ENCODE data around the gene NSD2.

The NSD2 gene

GRCh38 chr4:1959104-1959384, 87.9 kb downstream of the NSD2 start:
- ChIA-PET POLR2A (no interaction called here), CTCF (no interaction called here)
- no peak for TF ChIP-seq ZNF384 (IDR thresholded peaks at IDR 0.05)
- no peak for TF ChIP-seq SUZ12 (IDR thresholded peaks at IDR 0.05)
- no peak for TF ChIP-seq FOXA1 (IDR thresholded peaks at IDR 0.05)
- TF ChIP-seq BHLHE40 (IDR thresholded peaks at IDR 0.05; ENCODE audit: borderline replicate concordance) = no peak
- TF ChIP-seq LEF1 (IDR thresholded peaks at IDR 0.05; ENCODE audit: borderline replicate concordance) = no peak
- TF ChIP-seq NFRKB (IDR thresholded peaks at IDR 0.05) = no peak
- TF ChIP-seq ARNT (IDR thresholded peaks at IDR 0.05) = no peak
- TF ChIP-seq TARDBP (IDR thresholded peaks at IDR 0.05) = no peak
- TF ChIP-seq HDGF (IDR thresholded peaks at IDR 0.05; ENCODE audit: borderline replicate concordance) = no peak
- no peak for TF ChIP-seq SP1 (IDR thresholded peaks at IDR 0.05)
- no peak for TF ChIP-seq PKNOX1 (IDR thresholded peaks at IDR 0.05)
- no peak for TF ChIP-seq L3MBTL2 (conservative IDR thresholded peaks at IDR 0.05)
- TF ChIP-seq FOXM1 (IDR thresholded peaks at IDR 0.05; ENCODE audit: borderline replicate concordance) = no peak
- no peak for TF ChIP-seq ELF4 (IDR thresholded peaks at IDR 0.05)
- no peak for TF ChIP-seq CTBP1 (IDR thresholded peaks at IDR 0.05; ENCODE audit: borderline replicate concordance)
- no peak for TF ChIP-seq FOXK2 (IDR thresholded peaks at IDR 0.05)
- DNase-seq (ENCODE audit: extremely low spot score) = no peak

- TF ChIP-seq ZNF384 (IDR thresholded peaks at IDR 0.05) = no peak
- TF ChIP-seq CTBP1 (IDR thresholded peaks at IDR 0.05; ENCODE audit: borderline replicate concordance) = no peak
- TF ChIP-seq ARNT (IDR thresholded peaks at IDR 0.05) = no peak
- no peak for TF ChIP-seq L3MBTL2 (conservative IDR thresholded peaks at IDR 0.05)
- no peak for TF ChIP-seq LEF1 (IDR thresholded peaks at IDR 0.05; ENCODE audit: borderline replicate concordance)
- TF ChIP-seq TARDBP (IDR thresholded peaks at IDR 0.05) = no peak
- TF ChIP-seq FOXA1 (IDR thresholded peaks at IDR 0.05) = no peak
- no peak for TF ChIP-seq PKNOX1 (IDR thresholded peaks at IDR 0.05)
- TF ChIP-seq BHLHE40 (IDR thresholded peaks at IDR 0.05; ENCODE audit: borderline replicate concordance) = no peak
- no peak for TF ChIP-seq SUZ12 (IDR thresholded peaks at IDR 0.05)
- no peak for TF ChIP-seq NFRKB (IDR thresholded peaks at IDR 0.05)
- TF ChIP-seq SP1 (IDR thresholded peaks at IDR 0.05) = no peak
- no peak for TF ChIP-seq FOXK2 (IDR thresholded peaks at IDR 0.05)
- TF ChIP-seq HDGF (IDR thresholded peaks at IDR 0.05; ENCODE audit: borderline replicate concordance) = no peak
- no peak for TF ChIP-seq FOXM1 (IDR thresholded peaks at IDR 0.05; ENCODE audit: borderline replicate concordance)
- DNase-seq (ENCODE audit: extremely low spot score) = no peak
- POLR2A ChIA-PET = no interaction called here
- CTCF ChIA-PET = no interaction called here
Observed at GRCh38 chr4:1960170-1960825, 89.1 kb downstream of the NSD2 start.

GRCh38 chr4:1961038-1961437, 89.8 kb downstream of the NSD2 start:
- no peak for DNase-seq (ENCODE audit: extremely low spot score)
- CTCF ChIA-PET = no interaction called here
- POLR2A ChIA-PET = no interaction called here
- TF ChIP-seq CTBP1 (IDR thresholded peaks at IDR 0.05; ENCODE audit: borderline replicate concordance) (no peak), SP1 (IDR thresholded peaks at IDR 0.05) (no peak), LEF1 (IDR thresholded peaks at IDR 0.05; ENCODE audit: borderline replicate concordance) (no peak), ZNF384 (IDR thresholded peaks at IDR 0.05) (no peak), FOXA1 (IDR thresholded peaks at IDR 0.05) (no peak), SUZ12 (IDR thresholded peaks at IDR 0.05) (no peak), BHLHE40 (IDR thresholded peaks at IDR 0.05; ENCODE audit: borderline replicate concordance) (no peak), NFRKB (IDR thresholded peaks at IDR 0.05) (no peak), FOXM1 (IDR thresholded peaks at IDR 0.05; ENCODE audit: borderline replicate concordance) (no peak)

- POLR2A ChIA-PET = no interaction called here
- no peak for DNase-seq (ENCODE audit: extremely low spot score)
- CTCF ChIA-PET = no interaction called here
- TF ChIP-seq SP1 (IDR thresholded peaks at IDR 0.05) = no peak
- TF ChIP-seq CTBP1 (IDR thresholded peaks at IDR 0.05; ENCODE audit: borderline replicate concordance) = no peak
Observed at GRCh38 chr4:1961563-1961962, 90.4 kb downstream of the NSD2 start.

GRCh38 chr4:1962980-1963379, 91.8 kb downstream of the NSD2 start:
- no peak for DNase-seq (ENCODE audit: extremely low spot score)
- ChIA-PET CTCF (no interaction called here), POLR2A (no interaction called here)
- no peak for TF ChIP-seq NFRKB (IDR thresholded peaks at IDR 0.05)
- TF ChIP-seq FOXA1 (IDR thresholded peaks at IDR 0.05) = no peak
- TF ChIP-seq L3MBTL2 (conservative IDR thresholded peaks at IDR 0.05) = no peak
- no peak for TF ChIP-seq ARNT (IDR thresholded peaks at IDR 0.05)
- no peak for TF ChIP-seq SUZ12 (IDR thresholded peaks at IDR 0.05)
- no peak for TF ChIP-seq FOXM1 (IDR thresholded peaks at IDR 0.05; ENCODE audit: borderline replicate concordance)
- no peak for TF ChIP-seq CTBP1 (IDR thresholded peaks at IDR 0.05; ENCODE audit: borderline replicate concordance)
- no peak for TF ChIP-seq BHLHE40 (IDR thresholded peaks at IDR 0.05; ENCODE audit: borderline replicate concordance)
- no peak for TF ChIP-seq FOXK2 (IDR thresholded peaks at IDR 0.05)
- no peak for TF ChIP-seq PKNOX1 (IDR thresholded peaks at IDR 0.05)
- no peak for TF ChIP-seq SP1 (IDR thresholded peaks at IDR 0.05)
- TF ChIP-seq LEF1 (IDR thresholded peaks at IDR 0.05; ENCODE audit: borderline replicate concordance) = no peak
- no peak for TF ChIP-seq TARDBP (IDR thresholded peaks at IDR 0.05)
- TF ChIP-seq ZNF384 (IDR thresholded peaks at IDR 0.05) = no peak
- TF ChIP-seq HDGF (IDR thresholded peaks at IDR 0.05; ENCODE audit: borderline replicate concordance) = no peak
- TF ChIP-seq ELF4 (IDR thresholded peaks at IDR 0.05) = no peak

GRCh38 chr4:1964443-1964842, 93.2 kb downstream of the NSD2 start:
- DNase-seq (ENCODE audit: extremely low spot score) = no peak
- CTCF ChIA-PET = interaction anchor here (0.6 kb wide), 1 partner anchor 49 kb away, joined by 5 read pairs; no protein-coding TSS in a partner anchor
- TF ChIP-seq BHLHE40 (IDR thresholded peaks at IDR 0.05; ENCODE audit: borderline replicate concordance) (no peak), LEF1 (IDR thresholded peaks at IDR 0.05; ENCODE audit: borderline replicate concordance) (no peak), ARNT (IDR thresholded peaks at IDR 0.05) (no peak), ELF4 (IDR thresholded peaks at IDR 0.05) (no peak), TARDBP (IDR thresholded peaks at IDR 0.05) (no peak), CTBP1 (IDR thresholded peaks at IDR 0.05; ENCODE audit: borderline replicate concordance) (no peak), PKNOX1 (IDR thresholded peaks at IDR 0.05) (no peak), L3MBTL2 (conservative IDR thresholded peaks at IDR 0.05) (no peak), NFRKB (IDR thresholded peaks at IDR 0.05) (no peak), FOXK2 (IDR thresholded peaks at IDR 0.05) (no peak), FOXA1 (IDR thresholded peaks at IDR 0.05) (no peak), SUZ12 (IDR thresholded peaks at IDR 0.05) (no peak), ZNF384 (IDR thresholded peaks at IDR 0.05) (no peak), SP1 (IDR thresholded peaks at IDR 0.05) (no peak), FOXM1 (IDR thresholded peaks at IDR 0.05; ENCODE audit: borderline replicate concordance) (no peak), HDGF (IDR thresholded peaks at IDR 0.05; ENCODE audit: borderline replicate concordance) (no peak)
- POLR2A ChIA-PET = no interaction called here
